GM23248 (cell line): ENCODE results near the gene EPS8L2. TPM values are rescaled to one million over a fixed set of nuclear protein-coding genes. Genes with fewer than 3 reads are reported as not detected.

Experiments
- DNase-seq: peaks from one replicate; pipeline ENCODE4 v3.0.0-alpha.2; 2015
- H2AFZ ChIP-seq: fragments of 200-600 bp; sonication (generic); 2 replicates; pipeline ENCODE4 v1.6.1; 2016; ENCODE audit warnings: antibody characterized with exemption
- H3F3A ChIP-seq: fragments of 200-600 bp; sonication (generic); 2 replicates; pipeline ENCODE4 v1.6.1; 2016; ENCODE audit warnings: mild to moderate bottlenecking, antibody characterized with exemption, mixed run types; ENCODE audit not compliant: insufficient read depth
- H3K27ac ChIP-seq: fragments of 200-600 bp; sonication (generic); 2 replicates; pipeline ENCODE4 v1.5.1; 2016; ENCODE audit warnings: mild to moderate bottlenecking
- H3K27me3 ChIP-seq: fragments of 200-600 bp; sonication (generic); replicated peaks from 2 replicates; pipeline ENCODE4 v1.6.1; 2016; ENCODE audit warnings: mild to moderate bottlenecking; ENCODE audit not compliant: insufficient read depth
- H3K36me3 ChIP-seq: fragments of 200-600 bp; sonication (generic); 2 replicates; pipeline ENCODE4 v1.6.1; 2016; ENCODE audit warnings: low read depth, mild to moderate bottlenecking
- H3K4me1 ChIP-seq: fragments of 200-600 bp; sonication (generic); 2 replicates; pipeline ENCODE4 v1.6.1; 2016; ENCODE audit warnings: mild to moderate bottlenecking; ENCODE audit not compliant: insufficient read depth
- H3K4me2 ChIP-seq: fragments of 200-600 bp; sonication (generic); one replicate; pipeline ENCODE4 v1.6.1; 2016; ENCODE audit warnings: mild to moderate bottlenecking; ENCODE audit not compliant: unreplicated experiment
- H3K4me3 ChIP-seq: fragments of 200-600 bp; sonication (generic); 2 replicates; pipeline ENCODE4 v1.5.1; 2016; ENCODE audit warnings: mild to moderate bottlenecking
- H3K79me2 ChIP-seq: fragments of 200-600 bp; sonication (generic); 2 replicates; pipeline ENCODE4 v1.6.1; 2016; ENCODE audit warnings: mild to moderate bottlenecking; ENCODE audit not compliant: insufficient read depth
- H3K9ac ChIP-seq: fragments of 200-600 bp; sonication (generic); 2 replicates; pipeline ENCODE4 v1.6.1; 2016; ENCODE audit warnings: mild to moderate bottlenecking
- H3K9me2 ChIP-seq: fragments of 200-600 bp; sonication (generic); 2 replicates; pipeline ENCODE4 v1.6.1; 2016; ENCODE audit warnings: mixed run types, mild to moderate bottlenecking, moderate library complexity; ENCODE audit not compliant: insufficient read depth
- H3K9me3 ChIP-seq: fragments of 200-600 bp; sonication (generic); one replicate; pipeline ENCODE4 v1.6.1; 2017; ENCODE audit warnings: low read depth
- H4K20me1 ChIP-seq: fragments of 200-600 bp; sonication (generic); 2 replicates; pipeline ENCODE4 v1.6.0; 2016; ENCODE audit not compliant: insufficient read depth
- EZH2 ChIP-seq: fragments of 200-600 bp; sonication (generic); IDR thresholded peaks from 2 replicates; pipeline ENCODE4 v1.6.1; 2018; ENCODE audit warnings: antibody characterized with exemption, mild to moderate bottlenecking; ENCODE audit not compliant: insufficient read depth, poor library complexity, severe bottlenecking
- EZH2phosphoT487 ChIP-seq: fragments of 200-600 bp; sonication (generic); IDR thresholded peaks from 2 replicates; pipeline ENCODE4 v1.6.1; 2018; ENCODE audit warnings: antibody characterized with exemption, moderate library complexity, mild to moderate bottlenecking, low read depth; ENCODE audit not compliant: insufficient read depth
- WGBS, 2 experiments: methylation state at CpG; one replicate each; pipeline ENCODE4 v1.1.6; 2015 to 2017; ENCODE audit warnings: low lambda C conversion rate in 2 of 2, low coverage in 1 of 2; ENCODE audit errors: missing lambda C conversion rate in 2 of 2; 5-methylcytosine and 5-hydroxymethylcytosine counted together
- in situ Hi-C: fragments of 300-500 bp; cut with MboI; formaldehyde crosslinking; loops from 2 replicates; pipeline ENCODE4 v1.15.0; 2020
- polyA plus RNA-seq: library from polyadenylated mRNA; unstranded; fragments of >200 nt; fragmentation: Nextera tagmentation; extraction: Ambion mirVana; gene quantifications from 2 replicates; pipeline ENCODE4 v1.2.1, GENCODE V29; 2016
- total RNA-seq: library from RNA; depleted of rRNA; stranded (reverse); fragments of >200 nt; shearing (Covaris generic); gene quantifications from 2 replicates; pipeline ENCODE4 v1.2.3, GENCODE V29; 2014

Gene EPS8L2
- total and polyA plus RNA-seq, 2 experiments from 2014 or later: 48.2 to 58.3 TPM

- no peak for DNase-seq
- Histone ChIP-seq H3K79me2 (peaks cover 67% of the 10 kb centered on the region), H3K36me3 (no peaks in the 10 kb centered on the region), H3K27me3 (no peaks in the 10 kb centered on the region), H4K20me1 (no peaks in the 10 kb centered on the region), H3K9ac (no peak overlapping the region), H3F3A (peaks cover 10% of the 10 kb centered on the region; the same call in 1 of the 2 replicates), H2AFZ (no peak overlapping the region), H3K4me3 (no peak overlapping the region), H3K9me3 (no peaks in the 10 kb centered on the region), H3K27ac (no peak overlapping the region), H3K4me1 (peaks cover 12% of the 10 kb centered on the region), H3K4me2 (no peak overlapping the region), H3K9me2 (no peaks in the 10 kb centered on the region)
- in situ Hi-C loops: no loop called here
- 85 to 86% methylated on average over 17 to 18 of the region's 18 CpGs for WGBS, 2 experiments
- TF ChIP-seq EZH2phosphoT487 (no peak), EZH2 (no peak)
Measured at GRCh38 chr11:704228-704674, 1.8 kb upstream of the EPS8L2 start.

GRCh38 chr11:704781-705645, 1.0 kb upstream of the EPS8L2 start:
- TF ChIP-seq EZH2phosphoT487: no peak
- no peak for TF ChIP-seq EZH2
- peaks cover 60% of the 10 kb centered on the region for H3K79me2 ChIP-seq
- H3F3A ChIP-seq: peaks cover 10% of the 10 kb centered on the region; the same call in 1 of the 2 replicates
- no peak for DNase-seq
- peak overlapping the region; percentile 87 for H3K4me3 ChIP-seq
- no peak overlapping the region for H2AFZ ChIP-seq
- no peaks in the 10 kb centered on the region for H3K9me3 ChIP-seq
- peak overlapping the region; percentile 53 for H3K4me2 ChIP-seq
- in situ Hi-C loops: no loop called here
- no peaks in the 10 kb centered on the region for H3K36me3 ChIP-seq
- H3K27me3 ChIP-seq: no peaks in the 10 kb centered on the region
- no peak overlapping the region for H3K27ac ChIP-seq
- H4K20me1 ChIP-seq: no peaks in the 10 kb centered on the region
- 79 to 85% methylated on average over 26 to 27 of the region's 27 CpGs for WGBS, 2 experiments
- H3K9ac ChIP-seq: peak overlapping the region; percentile 89
- peaks cover 12% of the 10 kb centered on the region for H3K4me1 ChIP-seq
- no peaks in the 10 kb centered on the region for H3K9me2 ChIP-seq

- H3K79me2 ChIP-seq: peaks cover 47% of the 10 kb centered on the region
- H3K4me2 ChIP-seq: peak overlapping the region; percentile 92
- peak overlapping the region; percentile 89 for H3K9ac ChIP-seq
- TF ChIP-seq EZH2 (no peak), EZH2phosphoT487 (no peak)
- H3K9me3 ChIP-seq: no peaks in the 10 kb centered on the region
- H3K9me2 ChIP-seq: no peaks in the 10 kb centered on the region
- H4K20me1 ChIP-seq: no peaks in the 10 kb centered on the region
- no peaks in the 10 kb centered on the region for H3K36me3 ChIP-seq
- H3F3A ChIP-seq: peaks cover 10% of the 10 kb centered on the region; the same call in 1 of the 2 replicates
- peak overlapping the region; percentile 67 for H2AFZ ChIP-seq
- H3K4me3 ChIP-seq: peak overlapping the region; percentile 87
- H3K27me3 ChIP-seq: no peaks in the 10 kb centered on the region
- in situ Hi-C loops: no loop called here
- 0 to 6% methylated on average over 10 to 20 of the region's 22 CpGs for WGBS, 2 experiments
- DNase-seq: peak; percentile 87
- peak overlapping the region; percentile 57 for H3K27ac ChIP-seq
- peaks cover 20% of the 10 kb centered on the region for H3K4me1 ChIP-seq
Measured at GRCh38 chr11:706439-706956, 467 bp downstream of the EPS8L2 start.

DNA sequence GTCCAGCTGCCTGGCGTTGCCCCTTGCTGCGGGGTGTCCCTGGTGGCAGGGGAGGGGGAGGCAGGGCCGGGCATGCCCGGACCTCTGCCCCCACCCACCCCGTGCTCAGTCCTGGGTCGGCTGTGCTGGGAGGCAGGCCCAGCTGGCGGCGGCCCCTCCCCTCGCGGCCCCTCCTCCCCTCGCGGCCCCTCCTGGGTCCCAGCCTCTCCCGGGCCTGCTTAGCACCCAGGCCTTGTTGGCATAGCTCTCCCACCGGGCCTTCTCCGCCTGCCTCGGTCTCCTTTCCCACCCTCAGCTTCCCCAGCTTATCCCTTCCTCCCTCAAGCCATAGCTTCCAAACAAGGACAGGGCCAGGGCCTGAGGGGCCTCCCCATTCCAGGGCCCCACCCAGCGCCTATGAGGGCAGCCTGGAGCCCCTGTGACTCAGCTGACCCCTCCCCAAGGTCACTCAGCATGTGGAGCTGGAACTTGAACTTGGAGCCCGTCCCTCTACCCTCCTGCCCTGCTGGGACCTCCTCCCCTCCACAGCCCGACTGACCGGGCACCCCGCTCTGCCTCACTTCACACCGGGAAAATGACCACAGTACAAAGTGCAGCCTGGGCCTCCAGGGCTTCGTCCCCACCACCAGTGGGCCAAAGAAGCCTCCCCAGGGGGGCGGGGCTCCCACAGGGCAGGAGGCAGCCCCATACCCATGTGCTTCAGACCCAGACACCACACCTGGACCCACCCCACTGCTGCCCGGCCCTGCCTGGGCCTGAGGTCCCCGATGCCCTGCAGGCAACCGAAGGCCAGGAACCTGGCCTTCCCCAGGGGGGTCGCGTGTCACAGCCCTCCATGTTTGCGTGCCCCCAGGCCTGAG, 1.2 kb downstream of the EPS8L2 start:
- Histone ChIP-seq H3K4me2 (peak overlapping the region; percentile 92), H3K9me2 (no peaks in the 10 kb centered on the region), H3F3A (peaks cover 10% of the 10 kb centered on the region; the same call in 1 of the 2 replicates), H2AFZ (peak overlapping the region; percentile 67), H3K36me3 (0 out of 2 replicates have a peak, but pooled peaks cover 4% of the 10 kb centered on the region), H3K27me3 (no peaks in the 10 kb centered on the region), H3K9me3 (no peaks in the 10 kb centered on the region), H3K79me2 (peaks cover 41% of the 10 kb centered on the region), H4K20me1 (no peaks in the 10 kb centered on the region), H3K9ac (peak overlapping the region; percentile 89), H3K27ac (peak overlapping the region; percentile 57), H3K4me3 (peak overlapping the region; percentile 87), H3K4me1 (peaks cover 20% of the 10 kb centered on the region)
- in situ Hi-C loops: no loop called here
- DNase-seq: peak; percentile 51
- WGBS, 2 experiments: 18 to 43% methylated on average over 16 to 25 of the region's 30 CpGs
- TF ChIP-seq EZH2 (no peak), EZH2phosphoT487 (no peak)
